Breast epithelium (tissue), 4 donors: ENCODE results near the gene PIGQ. TPM values are rescaled to one million over a fixed set of nuclear protein-coding genes. Genes with fewer than 3 reads are reported as not detected.
A peak's percentile ranks its signal among the peaks of the same experiment; 100 is the strongest.

ENCODE experiments used
- DNase-seq, 2 donors: peaks; one replicate each; pipeline ENCODE4 v3.0.0-alpha.2; 2019; ENCODE audit warnings: low spot score in 2 of 2
- H3K27ac ChIP-seq, 2 donors: fragments of 200-600 bp; sonication (generic) in 1 of 2; one replicate each; pipeline ENCODE4 v1.5.1; 2016 to 2019; ENCODE audit warnings: mild to moderate bottlenecking in 1 of 2
- H3K27me3 ChIP-seq, 2 donors: fragments of 200-600 bp; sonication (generic) in 1 of 2; one replicate each; pipeline versions ENCODE4 v1.5.1 to v1.6.0; 2017 to 2019; ENCODE audit warnings: control low read depth in 1 of 2, mild to moderate bottlenecking in 1 of 2
- H3K36me3 ChIP-seq: fragments of 200-600 bp; one replicate; pipeline ENCODE4 v1.5.1; 2019
- H3K4me1 ChIP-seq, 2 donors: fragments of 200-600 bp; sonication (generic); one replicate each; pipeline ENCODE4 v1.5.1; 2016 to 2019; ENCODE audit warnings: control low read depth in 1 of 2
- H3K4me3 ChIP-seq, 3 donors: fragments of 200-600 bp; sonication (generic); 1 replicate in 2 of 3; 2 replicates in 1 of 3; pipeline ENCODE4 v1.5.1; 2016 to 2019; ENCODE audit warnings: mild to moderate bottlenecking in 3 of 3, moderate library complexity in 2 of 3
- H3K9me3 ChIP-seq, 2 donors: fragments of 200-600 bp; sonication (generic) in 1 of 2; one replicate each; pipeline ENCODE4 v1.5.1; 2016 to 2019; ENCODE audit warnings: control low read depth in 1 of 2
- CTCF ChIP-seq, 3 donors: fragments of 450-650 bp; IDR thresholded peaks; one replicate each; pipeline ENCODE4 v1.5.1; 2016 to 2017; ENCODE audit warnings: antibody characterized with exemption in 3 of 3, mild to moderate bottlenecking in 3 of 3, moderate library complexity in 3 of 3
- POLR2A ChIP-seq: fragments of 450-650 bp; IDR thresholded peaks from one replicate; pipeline ENCODE4 v1.6.1; 2016; ENCODE audit warnings: antibody characterized with exemption, mild to moderate bottlenecking, moderate library complexity
- POLR2AphosphoS5 ChIP-seq, 3 donors: sonication (generic); formaldehyde crosslinking; IDR thresholded peaks; one replicate each; pipeline ENCODE4 v1.6.1; 2017; ENCODE audit warnings: antibody characterized with exemption in 3 of 3
- intact Hi-C: fragments of 100-400 bp; cut with DNase I; formaldehyde crosslinking; loops from one replicate; pipeline ENCODE4 v1.15.1; 2023; ENCODE audit warnings: low total_unique reads
- total RNA-seq, 3 donors: library from RNA; depleted of rRNA; stranded (reverse); fragments of >200 nt; gene quantifications; one replicate each; pipeline ENCODE4 v1.1.0, GENCODE V29; 2016

Gene PIGQ
- total RNA-seq, 3 donors from 2014 or later, result 22.2 to 36.1 (median 31.9) TPM

GRCh38 chr16:586645-587590, 17.1 kb downstream of the PIGQ start:
- intact Hi-C loops, result no loop called here
- H3K36me3 ChIP-seq, result no peaks in the 10 kb centered on the region
- no peak overlapping the region for H3K4me3 ChIP-seq
- no peak for TF ChIP-seq POLR2A
- peak in 1 of 3 donors; percentile 16 for TF ChIP-seq POLR2AphosphoS5 (IDR thresholded peaks at IDR 0.05)
- no peaks in the 10 kb centered on the region for H3K9me3 ChIP-seq
- H3K27ac ChIP-seq, result no peak overlapping the region
- H3K27me3 ChIP-seq, result no peaks in the 10 kb centered on the region
- H3K4me1 ChIP-seq, result peaks cover 5 to 17% of the 10 kb centered on the region in 2 donors
- no peak for DNase-seq

GRCh38 chr16:588639-588888, 18.8 kb downstream of the PIGQ start:
- Histone ChIP-seq H3K4me1 (peaks cover 9 to 29% of the 10 kb centered on the region in 2 donors), H3K4me3 (peak overlapping the region; percentile 69 to 83 (median 82)), H3K9me3 (no peaks in the 10 kb centered on the region), H3K27ac (peak overlapping the region; percentile 97), H3K27me3 (no peaks in the 10 kb centered on the region), H3K36me3 (no peaks in the 10 kb centered on the region)
- intact Hi-C loops, result no loop called here
- TF ChIP-seq CTCF (IDR thresholded peaks at IDR 0.05), result no peak
- TF ChIP-seq POLR2A, result no peak
- no peak for TF ChIP-seq POLR2AphosphoS5 (IDR thresholded peaks at IDR 0.05)
- DNase-seq, result no peak

GRCh38 chr16:588889-589657, 19.3 kb downstream of the PIGQ start:
- Histone ChIP-seq H3K27ac (peak overlapping the region; percentile 97), H3K9me3 (no peaks in the 10 kb centered on the region), H3K27me3 (no peaks in the 10 kb centered on the region), H3K36me3 (no peaks in the 10 kb centered on the region), H3K4me3 (peak overlapping the region; percentile 69 to 83 (median 82)), H3K4me1 (peaks cover 9 to 34% of the 10 kb centered on the region in 2 donors)
- TF ChIP-seq POLR2A (peak; percentile 44), POLR2AphosphoS5 (IDR thresholded peaks at IDR 0.05) (peak in 2 of 3 donors; percentile 45 to 74), CTCF (IDR thresholded peaks at IDR 0.05) (no peak)
- intact Hi-C loops, result no loop called here
- DNase-seq, result peak; percentile 97 to 98

GRCh38 chr16:589658-590187, 20.0 kb downstream of the PIGQ start, which contains the start of gene RAB40C:
Gene RAB40C, plus strand, starts transcription at chr16:590066. Its CDS starts 226 bp downstream, at chr16:590292.
- peak; percentile 99 to 100 for DNase-seq
- Histone ChIP-seq H3K4me3 (peak within 1 kb of the TSS; percentile 69 to 83 (median 82)), H3K4me1 (peaks cover 9 to 37% of the 10 kb centered on the region in 2 donors), H3K27ac (peak within 1 kb of the TSS; percentile 97), H3K36me3 (no peaks in the 10 kb centered on the region), H3K9me3 (no peaks in the 10 kb centered on the region), H3K27me3 (no peaks in the 10 kb centered on the region)
- TF ChIP-seq POLR2A, result no peak
- TF ChIP-seq CTCF (IDR thresholded peaks at IDR 0.05), result peak in 1 of 3 donors; percentile 21
- peak; percentile 15 to 89 (median 81) for TF ChIP-seq POLR2AphosphoS5 (IDR thresholded peaks at IDR 0.05)
- intact Hi-C loops, result no loop called here

GRCh38 chr16:590188-590814, 20.5 kb downstream of the PIGQ start:
- Histone ChIP-seq H3K4me3 (peak overlapping the region; percentile 59 to 83 (median 69)), H3K27ac (peak overlapping the region; percentile 80 to 97), H3K9me3 (no peaks in the 10 kb centered on the region), H3K4me1 (peaks cover 9 to 37% of the 10 kb centered on the region in 2 donors), H3K36me3 (no peaks in the 10 kb centered on the region), H3K27me3 (no peaks in the 10 kb centered on the region)
- peak in 1 of 2 donors; percentile 48 for DNase-seq
- intact Hi-C loops, result no loop called here
- no peak for TF ChIP-seq CTCF (IDR thresholded peaks at IDR 0.05)
- TF ChIP-seq POLR2AphosphoS5 (IDR thresholded peaks at IDR 0.05), result peak in 1 of 3 donors; percentile 39
- no peak for TF ChIP-seq POLR2A
